Natural killer cell (primary cell): Measurements from ENCODE around the gene EOLA1. TPM values are rescaled to one million over a fixed set of nuclear protein-coding genes. Genes with fewer than 3 reads are reported as not detected.

Experiments used
- ATAC-seq, 3 donors: fragments of 150-1000 bp in 2 of 3; fragments of 200-7000 bp in 1 of 3; cut with Tn5 transposase; 1 replicate in 1 of 3; 2 replicates in 2 of 3; pipeline ENCODE4 v1.10.0; 2021; ENCODE audit warnings: mild to moderate bottlenecking in 2 of 3, moderate library complexity in 2 of 3
- DNase-seq, 2 donors: peaks; one replicate each; pipeline versions ENCODE4 v3.0.0 to v3.0.0-alpha.2; 2013 to 2021; ENCODE audit warnings: mixed read lengths in 1 of 2
- H3K27ac ChIP-seq: one replicate; pipeline ENCODE4 v1.5.1; 2013; ENCODE audit warnings: mild to moderate bottlenecking, low read length
- H3K27me3 ChIP-seq: one replicate; pipeline ENCODE4 v1.6.1; 2013; ENCODE audit warnings: low read length; ENCODE audit not compliant: control insufficient read depth, insufficient read depth
- H3K36me3 ChIP-seq: one replicate; pipeline ENCODE4 v1.6.1; 2013; ENCODE audit warnings: low read length; ENCODE audit not compliant: control insufficient read depth, insufficient read depth
- H3K4me1 ChIP-seq: one replicate; pipeline ENCODE4 v1.6.1; 2013; ENCODE audit warnings: low read length; ENCODE audit not compliant: control insufficient read depth, insufficient read depth
- H3K4me3 ChIP-seq: one replicate; pipeline ENCODE4 v1.5.1; 2013; ENCODE audit warnings: low read length
- H3K9me3 ChIP-seq: one replicate; pipeline ENCODE4 v1.6.1; 2013; ENCODE audit warnings: low read length; ENCODE audit not compliant: control insufficient read depth, insufficient read depth
- H3K27ac Mint-ChIP-seq, 2 donors: one replicate each; pipeline ENCODE4 v1.8.0; 2022; ENCODE audit warnings: mild to moderate bottlenecking in 2 of 2, mixed read lengths in 2 of 2, moderate library complexity in 1 of 2
- H3K27me3 Mint-ChIP-seq, 2 donors: one replicate each; pipeline ENCODE4 v1.8.0; 2022; ENCODE audit warnings: low read depth in 2 of 2, mixed read lengths in 2 of 2
- H3K36me3 Mint-ChIP-seq: one replicate; pipeline ENCODE4 v1.8.0; 2022; ENCODE audit warnings: mixed read lengths
- H3K4me1 Mint-ChIP-seq, 2 donors: one replicate each; pipeline ENCODE4 v1.8.0; 2022; ENCODE audit warnings: mixed read lengths in 2 of 2
- H3K4me3 Mint-ChIP-seq: one replicate; pipeline ENCODE4 v1.8.0; 2022; ENCODE audit warnings: mild to moderate bottlenecking, moderate library complexity, mixed read lengths
- H3K9me3 Mint-ChIP-seq, 2 donors: one replicate each; pipeline ENCODE4 v1.8.0; 2022; ENCODE audit warnings: mixed read lengths in 2 of 2
- WGBS: methylation state at CpG from one replicate; pipeline ENCODE4 v1.1.7; 2013; ENCODE audit warnings: missing lambda C conversion rate; ENCODE audit not compliant: insufficient coverage; 5-methylcytosine and 5-hydroxymethylcytosine counted together
- intact Hi-C: fragments of 100-400 bp; cut with micrococcal nuclease; formaldehyde crosslinking; loops from one replicate; pipeline ENCODE4 v1.14.2; 2022
- total RNA-seq, 4 donors: library from RNA; stranded (reverse); fragments of 120-200 nt in 1 of 4; gene quantifications; one replicate each; pipeline versions ENCODE4 v1.2.3 to v1.2.4, GENCODE V29; 2013 to 2022
- TF ChIP-seq, protein P1 (sequence below): fragments of 200-600 bp; IDR thresholded peaks from one replicate; pipeline ENCODE4 v1.8.0; 2022; ENCODE audit warnings: antibody characterized with exemption

EOLA1 gene
- total RNA-seq, 3 donors from 2014 or later (not counting 1 experiment from before 2014, with no cell fraction given): 26.4 to 37.6 (median 36.7) TPM

DNA sequence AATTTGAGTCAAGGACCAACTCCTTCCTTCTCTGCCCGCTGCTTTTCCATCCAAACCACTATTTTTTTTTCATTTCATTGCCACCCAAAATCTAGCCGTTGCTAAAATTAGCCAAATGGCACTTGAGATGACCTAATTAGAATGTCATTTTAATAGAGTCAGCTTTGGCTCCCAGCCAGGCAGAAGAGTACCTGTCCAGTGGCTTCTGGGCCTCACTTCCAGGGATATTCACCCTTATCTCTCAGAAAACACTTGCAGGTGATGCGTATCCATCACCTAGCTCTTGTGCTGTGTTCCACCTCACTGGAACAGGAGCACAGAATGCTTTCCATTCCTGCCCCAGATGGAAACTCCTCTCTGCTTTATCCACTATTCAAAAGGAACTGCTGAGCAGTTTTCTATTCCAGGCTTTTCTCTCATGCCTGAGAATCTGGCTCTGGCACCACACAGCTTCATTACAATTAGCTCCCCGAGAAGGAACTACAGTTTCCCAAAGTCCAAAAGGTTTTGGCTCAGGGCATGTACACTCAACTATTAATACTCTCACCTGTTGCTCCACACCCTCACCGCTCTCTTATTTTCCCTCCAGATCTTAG is 28.0 kb downstream of the EOLA1 start:
- peaks cover 0 to 3% of the 10 kb centered on the region in 2 donors for H3K4me1 Mint-ChIP-seq
- Histone ChIP-seq H3K36me3 (no peaks in the 10 kb centered on the region), H3K27me3 (no peaks in the 10 kb centered on the region), H3K9me3 (no peaks in the 10 kb centered on the region), H3K4me1 (peaks cover 3% of the 10 kb centered on the region), H3K27ac (no peak overlapping the region), H3K4me3 (no peak overlapping the region)
- intact Hi-C loops: no loop called here
- no peaks in the 10 kb centered on the region for H3K27me3 Mint-ChIP-seq
- TF ChIP-seq, protein P1, sequence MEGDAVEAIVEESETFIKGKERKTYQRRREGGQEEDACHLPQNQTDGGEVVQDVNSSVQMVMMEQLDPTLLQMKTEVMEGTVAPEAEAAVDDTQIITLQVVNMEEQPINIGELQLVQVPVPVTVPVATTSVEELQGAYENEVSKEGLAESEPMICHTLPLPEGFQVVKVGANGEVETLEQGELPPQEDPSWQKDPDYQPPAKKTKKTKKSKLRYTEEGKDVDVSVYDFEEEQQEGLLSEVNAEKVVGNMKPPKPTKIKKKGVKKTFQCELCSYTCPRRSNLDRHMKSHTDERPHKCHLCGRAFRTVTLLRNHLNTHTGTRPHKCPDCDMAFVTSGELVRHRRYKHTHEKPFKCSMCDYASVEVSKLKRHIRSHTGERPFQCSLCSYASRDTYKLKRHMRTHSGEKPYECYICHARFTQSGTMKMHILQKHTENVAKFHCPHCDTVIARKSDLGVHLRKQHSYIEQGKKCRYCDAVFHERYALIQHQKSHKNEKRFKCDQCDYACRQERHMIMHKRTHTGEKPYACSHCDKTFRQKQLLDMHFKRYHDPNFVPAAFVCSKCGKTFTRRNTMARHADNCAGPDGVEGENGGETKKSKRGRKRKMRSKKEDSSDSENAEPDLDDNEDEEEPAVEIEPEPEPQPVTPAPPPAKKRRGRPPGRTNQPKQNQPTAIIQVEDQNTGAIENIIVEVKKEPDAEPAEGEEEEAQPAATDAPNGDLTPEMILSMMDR: no peak
- 90% methylated on average over 5 of the region's 5 CpGs for WGBS
- no peaks in the 10 kb centered on the region for H3K9me3 Mint-ChIP-seq
- H3K36me3 Mint-ChIP-seq: no peaks in the 10 kb centered on the region
- H3K27ac Mint-ChIP-seq: no peak overlapping the region
- ATAC-seq (no peak), DNase-seq (no peak)
- H3K4me3 Mint-ChIP-seq: no peak overlapping the region

DNA sequence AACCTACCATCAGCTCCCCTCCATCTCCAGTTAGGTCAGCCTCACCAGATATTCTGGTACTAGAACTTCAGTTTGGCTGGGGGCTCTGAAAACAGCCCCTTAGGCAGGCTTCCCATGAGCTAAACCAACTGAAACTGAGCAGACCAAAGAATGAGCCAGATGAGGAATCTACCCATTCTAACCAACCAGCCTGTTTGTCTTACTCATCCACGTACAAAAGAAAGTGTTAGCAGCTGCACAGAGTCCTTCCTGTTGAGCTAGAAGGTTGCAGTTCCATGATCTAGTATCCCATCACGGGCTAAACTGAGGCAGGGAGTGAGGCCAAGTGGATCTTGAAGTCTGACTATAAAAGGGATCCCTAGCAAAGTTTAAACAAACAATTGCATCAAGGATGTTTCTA is 29.0 kb downstream of the EOLA1 start:
- H3K9me3 Mint-ChIP-seq: no peaks in the 10 kb centered on the region
- Histone ChIP-seq H3K4me1 (peaks cover 3% of the 10 kb centered on the region), H3K36me3 (no peaks in the 10 kb centered on the region), H3K27me3 (no peaks in the 10 kb centered on the region), H3K4me3 (no peak overlapping the region), H3K27ac (no peak overlapping the region), H3K9me3 (no peaks in the 10 kb centered on the region)
- ATAC-seq (no peak), DNase-seq (no peak)
- TF ChIP-seq, protein P1: no peak
- H3K4me3 Mint-ChIP-seq: no peak overlapping the region
- peaks cover 0 to 3% of the 10 kb centered on the region in 2 donors for H3K4me1 Mint-ChIP-seq
- intact Hi-C loops: no loop called here
- H3K36me3 Mint-ChIP-seq: no peaks in the 10 kb centered on the region
- H3K27me3 Mint-ChIP-seq: no peaks in the 10 kb centered on the region
- 63% methylated on average over 2 of the region's 2 CpGs for WGBS
- no peak overlapping the region for H3K27ac Mint-ChIP-seq

DNA sequence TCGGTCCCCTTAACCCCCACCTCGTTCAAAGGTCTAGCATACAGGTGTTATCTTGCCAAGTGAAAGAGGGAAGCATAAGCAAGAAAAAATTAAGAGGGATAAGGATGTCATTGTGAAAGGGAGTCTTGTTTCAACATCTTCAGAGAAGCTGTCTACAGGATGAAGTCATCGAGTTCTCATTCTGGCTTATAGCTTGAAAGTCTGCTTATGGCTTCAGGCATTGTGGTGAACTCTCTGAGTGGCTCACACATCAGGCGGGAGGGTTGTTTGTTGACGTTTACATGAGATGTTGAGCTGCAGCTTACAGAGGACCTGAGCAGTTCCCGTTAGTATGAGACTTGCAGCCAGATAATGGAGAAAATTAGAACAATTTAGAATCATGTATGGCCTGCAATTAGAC is 29.9 kb downstream of the EOLA1 start:
- Mint-ChIP-seq H3K9me3 (no peaks in the 10 kb centered on the region), H3K36me3 (no peaks in the 10 kb centered on the region), H3K4me1 (peaks cover 0 to 3% of the 10 kb centered on the region in 2 donors), H3K4me3 (no peak overlapping the region), H3K27me3 (no peaks in the 10 kb centered on the region), H3K27ac (no peak overlapping the region)
- ATAC-seq: no peak
- Histone ChIP-seq H3K27ac (no peak overlapping the region), H3K36me3 (no peaks in the 10 kb centered on the region), H3K4me1 (peaks cover 3% of the 10 kb centered on the region), H3K9me3 (no peaks in the 10 kb centered on the region), H3K27me3 (no peaks in the 10 kb centered on the region), H3K4me3 (no peak overlapping the region)
- DNase-seq: no peak
- intact Hi-C loops: no loop called here
- WGBS: 91% methylated on average over 6 of the region's 6 CpGs
- TF ChIP-seq, protein P1: no peak

DNA sequence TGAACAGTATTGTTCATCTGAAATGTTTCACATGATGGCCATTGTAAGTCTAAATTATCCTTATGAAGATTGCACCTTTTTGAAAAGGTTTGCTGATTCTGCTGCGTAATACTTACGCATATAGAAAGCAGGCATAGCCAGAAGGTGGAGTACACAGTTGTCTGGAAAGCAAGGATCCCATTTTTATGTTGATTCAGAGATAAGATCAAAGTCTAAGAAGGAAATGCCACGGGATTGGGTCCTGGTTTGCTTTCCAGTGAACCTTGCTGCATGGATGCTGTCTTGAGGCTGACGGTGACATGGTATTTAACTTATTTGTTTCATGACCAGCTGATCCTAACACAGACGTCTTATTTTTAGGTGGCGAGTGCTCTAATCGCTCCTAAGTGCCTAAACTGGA is 31.0 kb downstream of the EOLA1 start:
- H3K4me3 ChIP-seq: no peak overlapping the region
- intact Hi-C loops: no loop called here
- H3K4me3 Mint-ChIP-seq: no peak overlapping the region
- no peaks in the 10 kb centered on the region for H3K27me3 ChIP-seq
- no peak for ATAC-seq
- H3K4me1 ChIP-seq: peaks cover 3% of the 10 kb centered on the region
- H3K9me3 ChIP-seq: no peaks in the 10 kb centered on the region
- no peak overlapping the region for H3K27ac Mint-ChIP-seq
- H3K27me3 Mint-ChIP-seq: no peaks in the 10 kb centered on the region
- no peak overlapping the region for H3K27ac ChIP-seq
- 87% methylated on average over 7 of the region's 7 CpGs for WGBS
- TF ChIP-seq, protein P1: no peak
- H3K4me1 Mint-ChIP-seq: peaks cover 0 to 3% of the 10 kb centered on the region in 2 donors
- no peaks in the 10 kb centered on the region for H3K36me3 Mint-ChIP-seq
- H3K9me3 Mint-ChIP-seq: no peaks in the 10 kb centered on the region
- H3K36me3 ChIP-seq: no peaks in the 10 kb centered on the region
- DNase-seq: no peak
